NCI-H146 (cell line): ENCODE results near the gene CDH4.
A peak's percentile ranks its signal among the peaks of the same experiment; 100 is the strongest.

Experiments
- DNase-seq: peaks from one replicate; lab custom pipeline; 2025; lab: John Stamatoyannopoulos, UW

Gene CDH4

DNA sequence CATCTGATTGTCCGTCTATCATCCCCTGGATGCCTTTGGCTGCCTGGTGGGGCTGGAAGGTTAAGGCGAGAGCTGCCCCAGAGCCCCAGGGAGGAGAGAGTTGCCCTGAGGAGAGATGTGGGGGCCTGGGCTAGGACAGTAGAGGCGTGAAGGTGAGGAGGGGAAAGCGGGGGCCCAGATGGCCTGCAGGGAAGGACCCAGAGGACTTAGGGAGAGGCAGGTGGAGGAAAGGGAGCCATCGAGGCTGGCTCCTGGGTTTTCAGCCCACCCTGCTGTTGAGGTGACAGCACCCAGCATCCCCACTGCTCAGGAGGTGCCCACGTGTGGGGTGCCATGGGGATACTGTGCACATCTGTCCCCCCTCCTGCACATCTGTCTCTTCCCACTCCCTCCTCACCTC lies 539.9 kb downstream of the CDH4 start:
- DNase-seq: no peak

DNA sequence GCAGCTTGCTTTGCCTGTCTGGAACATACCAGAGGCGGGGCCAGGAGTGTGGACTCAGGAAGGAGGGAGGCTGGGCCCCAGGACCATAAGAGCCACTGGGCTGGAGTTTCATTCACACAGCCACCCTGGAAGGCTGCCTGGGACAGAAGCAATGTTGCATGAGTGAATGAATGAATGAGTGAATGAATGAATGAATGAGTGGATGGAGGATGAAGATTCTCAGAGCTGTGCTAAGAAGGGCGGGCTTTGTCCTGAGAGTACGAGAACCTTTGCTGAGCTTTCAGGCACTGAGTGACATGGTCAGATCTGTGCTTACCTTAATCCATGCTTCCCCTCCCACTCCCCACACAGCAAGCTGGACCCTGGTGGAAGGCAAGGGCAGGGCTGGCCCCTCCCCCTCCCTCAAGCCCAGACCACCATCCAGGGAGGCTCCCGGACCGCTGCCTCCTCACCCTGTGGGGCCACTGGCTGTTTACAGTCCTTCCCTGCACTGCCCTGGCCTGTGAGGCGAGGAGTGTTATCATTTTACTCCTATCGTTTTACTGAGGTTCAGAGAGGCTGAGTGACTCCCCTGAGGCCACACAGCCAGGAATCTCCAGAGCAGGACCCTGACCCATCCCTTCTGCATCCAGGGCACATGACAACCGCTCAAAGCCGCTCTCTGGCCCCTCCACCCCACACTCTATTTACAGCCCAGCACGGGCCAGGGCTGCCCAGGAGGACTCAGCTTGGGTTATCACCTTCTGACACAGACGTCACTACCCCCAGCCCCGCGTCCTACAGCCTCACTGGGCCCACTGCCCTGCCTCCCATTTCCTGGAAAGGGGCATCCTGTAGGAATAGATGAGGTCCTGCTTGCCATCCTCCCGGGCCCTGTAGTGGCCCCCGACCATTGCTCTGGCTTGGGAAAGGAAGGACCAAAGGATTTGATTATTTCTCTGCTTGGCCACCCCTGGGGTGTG lies 543.9 kb downstream of the CDH4 start:
- no peak for DNase-seq

DNA sequence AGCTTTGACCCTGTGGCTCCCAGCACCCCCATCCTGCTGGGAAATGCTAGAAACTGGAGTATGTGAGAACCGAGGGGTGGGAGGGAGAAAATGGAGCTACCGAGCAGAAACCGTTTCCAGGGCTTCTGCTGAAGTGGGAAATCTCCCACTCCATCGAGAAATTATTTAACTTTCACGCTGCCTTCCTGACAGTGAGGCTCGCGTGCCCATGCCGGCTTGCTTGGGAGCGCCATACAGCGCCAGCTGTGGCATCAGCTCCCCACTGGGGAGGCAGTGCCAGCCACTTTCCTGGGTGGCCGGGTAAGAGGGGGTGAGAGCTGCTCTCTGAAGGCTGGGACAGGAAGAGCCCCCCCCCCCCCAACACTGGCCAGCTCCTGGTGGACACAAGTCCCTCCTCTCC lies 544.7 kb downstream of the CDH4 start:
- DNase-seq: no peak

DNA sequence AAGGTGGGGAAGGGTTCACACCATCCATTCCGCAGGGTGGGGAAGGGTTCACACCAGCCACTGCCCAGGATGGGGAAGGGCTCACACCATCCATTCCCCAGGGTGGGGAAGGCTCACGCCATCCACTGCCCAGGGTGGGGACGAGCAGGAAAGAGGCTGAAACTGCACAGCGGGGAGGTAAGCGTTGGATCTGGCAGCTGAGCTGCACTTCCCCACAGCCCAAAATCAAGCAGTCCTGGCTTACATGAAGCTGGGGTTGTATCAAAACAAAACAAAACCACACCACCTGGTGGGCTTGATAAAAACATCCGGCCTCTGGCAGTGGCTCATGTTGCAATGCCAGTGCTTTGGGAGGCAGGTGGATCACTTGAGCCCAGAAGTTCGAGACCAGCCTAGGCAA lies 545.1 kb downstream of the CDH4 start:
- no peak for DNase-seq

DNA sequence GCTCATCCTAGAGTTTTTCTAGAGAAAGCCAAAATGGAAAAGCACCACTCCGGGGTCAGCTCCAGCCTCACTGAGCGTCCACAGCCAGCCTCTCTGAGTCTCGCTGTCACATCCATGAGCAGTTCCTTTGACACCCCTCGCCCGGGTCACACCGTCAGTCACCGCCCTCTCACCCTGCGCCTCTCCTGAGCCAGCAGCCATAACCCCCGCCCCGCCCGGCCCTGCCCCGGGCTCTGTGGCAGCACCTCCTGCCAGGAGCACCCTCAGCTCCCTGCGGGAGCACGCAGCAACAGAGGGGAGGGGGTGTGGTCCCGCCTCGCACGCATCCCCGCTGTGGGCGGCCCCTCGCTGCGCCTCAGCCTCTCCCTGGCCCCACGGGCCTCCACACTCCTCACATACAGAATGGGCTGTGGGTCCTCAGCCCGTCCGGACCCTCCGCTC lies 545.9 kb downstream of the CDH4 start:
- no peak for DNase-seq

DNA sequence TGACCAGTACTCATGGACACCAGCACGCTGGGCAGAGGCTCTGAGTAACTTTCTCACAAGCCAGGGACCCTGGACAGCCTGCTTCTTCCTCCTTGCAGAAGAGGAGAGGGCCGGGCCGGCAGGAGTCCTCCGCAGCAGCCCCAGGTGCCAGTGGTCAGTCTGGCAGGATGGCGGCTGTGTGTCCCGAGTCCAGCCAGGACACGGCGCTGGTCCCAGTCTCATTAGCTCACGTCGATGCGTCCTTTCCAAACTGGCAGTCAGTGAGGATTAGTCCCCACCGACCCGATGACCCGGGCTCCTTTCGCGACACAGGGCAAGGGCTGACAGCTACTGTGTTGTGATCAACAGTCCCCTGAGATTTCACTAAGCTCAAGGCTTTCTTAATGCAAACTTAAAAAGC lies 546.6 kb downstream of the CDH4 start:
- DNase-seq: no peak

DNA sequence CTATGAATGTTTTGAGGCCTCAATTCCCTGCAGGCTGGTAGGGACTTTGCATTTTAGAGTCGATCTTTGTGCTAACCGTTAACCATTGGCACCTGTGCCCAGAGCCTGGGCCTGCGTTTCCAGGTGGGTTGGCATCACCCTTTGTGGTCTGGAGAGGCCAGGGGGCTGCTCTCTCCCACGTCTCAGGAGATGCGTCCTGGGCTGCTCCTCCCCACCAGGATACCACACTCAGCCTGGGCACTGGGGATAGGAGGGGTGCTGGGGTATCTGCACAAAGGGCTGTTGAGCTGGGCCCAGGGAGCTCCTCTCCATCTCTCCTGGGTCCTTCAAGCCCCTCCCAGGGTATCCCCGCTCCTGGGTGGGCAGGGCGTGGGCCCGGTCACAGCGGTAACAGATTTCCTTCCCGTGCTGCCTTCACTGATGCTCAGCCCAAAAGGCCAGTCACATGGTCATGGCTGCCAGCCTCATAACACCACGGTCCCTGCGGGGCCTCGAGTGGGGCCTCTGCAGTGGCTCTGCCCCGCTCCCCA lies 547.4 kb downstream of the CDH4 start:
- no peak for DNase-seq

DNA sequence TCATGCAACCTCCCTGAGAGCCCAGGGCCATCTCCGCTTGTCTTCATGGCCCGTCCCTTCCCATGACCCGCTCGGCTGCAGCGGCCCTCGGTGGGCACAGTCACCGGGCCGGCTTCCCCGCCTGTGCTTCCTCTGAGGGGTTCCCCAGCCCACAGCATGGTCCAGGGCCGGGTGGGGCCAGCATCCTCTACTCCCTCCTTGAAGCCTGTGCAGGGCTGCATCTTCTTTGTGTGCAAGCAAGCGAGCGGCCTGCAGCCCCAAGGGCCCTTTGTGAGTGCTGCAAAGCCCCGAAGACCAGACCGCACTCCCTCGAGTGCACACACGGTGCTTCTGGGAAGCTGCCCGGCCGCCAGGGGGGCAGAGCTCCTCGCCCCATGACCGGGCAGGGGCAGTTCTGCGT lies 547.9 kb downstream of the CDH4 start:
- no peak for DNase-seq

DNA sequence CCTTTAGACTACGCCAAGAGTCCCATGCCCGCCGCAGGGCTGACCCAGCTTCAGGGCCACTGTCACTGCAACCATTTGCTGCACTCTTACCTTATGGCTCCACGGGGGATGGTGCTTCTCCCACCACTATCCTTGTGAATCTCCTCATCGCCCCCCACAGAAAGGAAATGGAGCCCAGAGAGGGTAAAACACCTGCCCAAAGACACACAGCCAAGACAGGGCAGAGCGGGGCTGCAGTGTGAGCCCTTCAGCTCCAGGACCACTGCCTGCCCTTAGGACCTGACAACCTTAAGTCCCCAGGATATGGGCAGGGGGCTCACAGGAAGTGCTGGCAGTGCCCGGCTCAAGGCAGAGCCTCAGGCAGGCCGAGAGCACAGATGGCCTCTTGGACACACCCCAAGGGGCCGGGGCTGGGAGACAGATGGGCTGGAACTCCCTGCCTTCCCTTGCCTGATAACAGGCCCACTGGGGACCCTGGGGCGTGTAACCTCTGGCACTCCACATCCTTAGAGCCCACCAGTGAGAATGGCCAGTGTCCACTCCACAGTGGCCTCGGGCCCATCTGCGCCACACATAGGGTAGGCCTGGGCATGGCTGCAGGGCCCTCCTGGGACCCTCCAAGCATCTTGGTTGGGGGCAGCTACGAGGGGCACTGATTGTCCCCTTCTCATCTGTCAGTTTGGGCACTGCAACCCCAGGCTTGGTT lies 548.5 kb downstream of the CDH4 start:
- DNase-seq: no peak

DNA sequence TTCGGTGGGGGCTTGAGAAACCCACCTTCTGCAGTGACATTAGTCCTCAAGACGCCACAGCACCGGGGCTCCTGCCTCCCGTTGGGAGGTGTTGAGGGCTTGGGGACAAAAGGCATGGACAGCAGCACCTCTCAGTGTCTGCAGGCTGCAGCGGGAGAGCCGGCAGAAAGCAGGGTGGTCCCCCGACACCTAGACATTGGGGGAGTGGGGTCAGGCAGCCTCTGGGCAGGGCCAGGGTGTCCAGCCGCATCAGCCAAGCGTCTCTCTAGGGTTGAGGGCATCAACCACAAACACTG lies 549.0 kb downstream of the CDH4 start:
- no peak for DNase-seq

DNA sequence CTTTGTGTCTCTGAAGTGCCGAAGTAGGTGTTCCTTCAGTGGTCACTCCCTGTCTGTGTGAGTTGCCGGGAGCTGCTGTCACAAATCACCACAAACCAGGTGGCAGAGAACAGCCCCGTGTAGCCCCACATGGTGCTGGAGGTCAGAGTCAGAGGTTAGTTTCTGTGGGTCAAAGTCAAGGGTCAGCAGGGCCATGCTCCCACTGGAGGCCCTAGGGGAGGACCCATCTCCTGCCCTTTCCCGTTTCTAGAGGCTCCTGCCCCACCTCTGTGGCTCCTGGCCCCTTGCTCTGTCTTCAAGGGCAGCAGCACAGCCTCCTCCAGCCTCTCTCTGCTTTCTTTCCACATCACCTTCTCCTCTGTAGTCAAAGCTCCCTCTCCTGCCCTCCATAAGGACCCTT lies 549.4 kb downstream of the CDH4 start:
- DNase-seq: no peak

DNA sequence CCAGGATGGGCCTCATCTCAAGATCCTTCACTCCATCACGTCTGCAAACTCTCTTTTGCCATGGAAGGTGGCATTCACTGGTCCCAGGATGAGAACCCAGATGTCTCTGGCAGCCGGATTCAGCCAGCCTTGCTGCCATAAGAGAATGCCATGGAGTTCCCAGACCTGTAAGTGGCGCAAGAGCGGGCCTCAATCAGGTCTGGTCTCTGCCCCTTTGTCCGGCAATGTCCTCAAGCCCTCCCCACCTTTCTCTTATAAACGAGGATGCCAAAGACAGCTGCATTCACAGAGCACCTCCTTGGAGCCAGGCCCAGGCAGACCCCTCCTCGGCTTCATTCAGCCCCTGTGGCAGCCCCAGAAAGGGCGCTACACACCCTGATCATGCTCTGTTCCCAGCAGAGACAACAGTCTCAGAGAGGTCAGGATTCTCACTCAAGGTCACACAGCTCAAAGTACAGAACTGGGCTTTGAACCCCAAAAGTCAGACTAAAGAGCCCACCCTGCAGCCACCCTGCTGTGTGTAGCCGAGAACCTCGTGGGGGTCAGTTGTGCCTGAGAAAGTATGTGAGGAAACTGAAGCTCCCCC lies 549.9 kb downstream of the CDH4 start:
- DNase-seq: no peak

DNA sequence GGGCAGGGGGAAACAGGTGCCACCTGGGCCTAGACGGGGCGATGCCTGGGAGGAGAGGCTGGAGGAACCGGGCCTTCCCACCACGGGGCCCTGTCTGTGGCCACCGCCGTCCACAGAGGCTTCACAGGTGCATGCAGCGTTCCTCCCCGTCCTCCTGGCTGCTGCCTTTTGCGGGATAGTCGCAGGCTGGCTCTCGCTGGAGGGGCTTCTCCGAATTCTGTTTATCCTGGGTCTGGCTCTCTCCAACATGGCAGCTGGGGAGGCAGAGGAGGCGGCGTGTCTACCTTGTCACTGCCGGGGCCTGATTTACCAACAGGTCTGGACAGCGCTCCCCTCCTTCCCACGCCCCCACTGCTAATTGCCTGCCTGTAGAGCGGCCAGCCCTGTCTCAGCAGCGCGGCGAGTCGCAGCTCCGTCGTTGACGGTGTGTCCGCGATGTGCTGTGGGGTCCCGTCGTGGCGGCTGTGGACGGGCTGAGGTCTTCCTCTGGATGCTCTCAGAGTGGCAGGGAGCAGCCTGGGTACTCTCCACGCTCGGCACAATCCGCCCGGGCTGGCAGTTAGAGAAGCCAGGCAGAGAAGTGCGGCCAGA lies 550.8 kb downstream of the CDH4 start:
- DNase-seq: no peak

DNA sequence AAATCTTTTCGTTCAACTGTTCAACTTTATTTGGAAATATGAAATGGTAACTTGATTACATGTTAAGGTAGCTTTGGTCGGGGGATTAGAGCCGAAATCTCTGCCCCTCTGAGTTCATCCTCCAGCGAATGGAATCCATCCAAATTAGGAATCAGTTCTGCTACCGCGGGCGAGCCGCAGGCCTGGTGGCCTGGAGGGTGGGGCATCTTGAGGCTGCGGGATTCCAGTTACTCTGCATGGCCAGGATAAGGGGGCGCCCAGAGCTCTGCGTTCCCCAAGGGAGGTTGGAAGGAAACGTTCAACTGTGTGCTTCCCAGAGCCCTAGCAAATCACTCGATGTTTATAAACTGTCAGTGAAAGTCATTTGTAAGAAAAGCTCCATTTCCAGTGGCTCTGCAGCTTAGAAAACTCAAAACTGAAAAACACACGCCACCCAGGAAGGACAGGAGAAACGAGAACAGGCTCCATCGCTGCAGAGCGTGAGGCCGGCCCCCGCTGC lies 551.4 kb downstream of the CDH4 start:
- no peak for DNase-seq

DNA sequence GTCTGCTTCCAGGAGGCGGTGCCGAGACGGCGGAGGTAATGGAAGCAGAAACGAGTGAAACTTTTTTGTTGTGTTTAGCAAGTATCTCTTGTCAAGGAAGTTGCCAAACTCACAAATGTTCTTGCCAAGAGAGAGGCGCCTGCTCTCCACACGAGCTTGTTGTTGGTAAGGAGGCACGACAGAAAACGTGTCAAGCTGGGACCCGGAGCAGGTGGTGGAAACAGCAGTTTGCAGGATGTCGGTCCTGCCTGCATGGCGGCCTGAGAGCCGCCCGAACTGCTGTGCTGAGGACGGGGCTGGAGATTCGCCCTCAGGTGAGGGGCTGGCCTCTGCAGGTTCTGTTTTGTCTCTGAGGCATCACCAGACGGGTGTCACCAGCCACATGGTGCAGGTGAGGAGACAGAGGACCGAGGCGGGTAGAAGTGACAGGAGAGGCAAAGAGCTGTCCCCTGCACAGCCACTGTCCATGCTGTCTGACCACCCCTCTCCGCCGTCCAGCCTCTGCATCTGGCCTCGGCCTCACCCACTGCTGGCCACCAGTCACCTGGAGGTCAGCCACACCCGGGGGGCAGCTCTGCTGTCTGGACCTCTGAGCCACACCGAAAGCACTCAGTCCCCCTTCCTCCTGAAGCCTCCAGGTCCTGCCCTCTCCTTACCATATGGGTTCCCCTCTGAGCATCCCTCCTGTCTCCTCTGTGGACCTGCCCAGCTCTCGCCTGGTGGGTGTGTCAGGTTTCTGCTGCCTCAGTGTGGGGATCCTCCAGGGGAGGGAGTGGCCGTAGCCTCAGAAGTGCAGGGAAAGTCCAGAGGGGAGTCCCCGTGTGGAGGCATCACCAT lies 552.1 kb downstream of the CDH4 start:
- DNase-seq: no peak

DNA sequence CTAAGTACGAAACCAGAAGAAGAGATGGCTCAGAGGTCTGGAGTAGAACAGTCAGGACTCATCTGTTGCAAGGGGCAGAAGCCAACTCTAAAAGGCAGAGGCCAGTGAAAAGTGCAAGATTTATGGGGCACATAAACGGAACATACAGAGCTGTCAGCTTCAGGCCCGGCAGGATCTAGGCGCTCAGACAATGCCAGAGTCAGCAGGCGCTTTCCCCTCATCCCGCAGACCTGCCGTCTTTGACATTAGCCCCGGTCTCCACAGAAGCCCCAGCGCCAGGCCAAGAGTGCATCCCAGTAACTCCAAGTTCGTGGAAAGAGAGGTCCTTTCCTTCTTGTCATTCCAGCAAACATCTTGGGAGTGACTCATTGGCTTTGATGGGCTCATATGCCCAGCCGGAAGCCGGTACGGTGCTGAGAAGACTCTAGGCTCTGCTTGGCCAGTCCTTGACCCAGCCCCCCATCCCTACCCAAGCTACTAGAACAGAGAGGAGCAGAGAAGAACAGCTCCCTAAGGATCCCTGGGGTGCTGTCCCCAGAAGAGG lies 552.8 kb downstream of the CDH4 start:
- no peak for DNase-seq

DNA sequence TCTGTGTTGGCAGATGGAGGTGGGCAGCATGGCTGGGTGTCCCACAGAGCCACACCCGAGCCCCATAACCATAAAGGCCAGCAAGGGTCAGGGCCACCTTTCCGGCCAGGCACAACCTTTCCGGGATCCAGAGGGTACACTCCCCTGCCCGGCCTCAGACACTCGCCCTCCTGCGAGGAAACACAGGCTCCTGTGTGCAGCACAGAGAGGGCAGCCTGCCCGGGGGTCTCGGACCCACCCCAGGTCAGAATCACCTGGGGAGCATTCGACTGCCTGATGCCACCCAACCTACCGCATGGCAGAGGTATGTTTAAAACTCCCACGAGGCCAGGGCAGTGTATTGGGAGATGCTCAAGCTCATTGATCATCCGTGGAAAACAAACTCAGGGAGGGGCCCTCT lies 553.3 kb downstream of the CDH4 start:
- no peak for DNase-seq

DNA sequence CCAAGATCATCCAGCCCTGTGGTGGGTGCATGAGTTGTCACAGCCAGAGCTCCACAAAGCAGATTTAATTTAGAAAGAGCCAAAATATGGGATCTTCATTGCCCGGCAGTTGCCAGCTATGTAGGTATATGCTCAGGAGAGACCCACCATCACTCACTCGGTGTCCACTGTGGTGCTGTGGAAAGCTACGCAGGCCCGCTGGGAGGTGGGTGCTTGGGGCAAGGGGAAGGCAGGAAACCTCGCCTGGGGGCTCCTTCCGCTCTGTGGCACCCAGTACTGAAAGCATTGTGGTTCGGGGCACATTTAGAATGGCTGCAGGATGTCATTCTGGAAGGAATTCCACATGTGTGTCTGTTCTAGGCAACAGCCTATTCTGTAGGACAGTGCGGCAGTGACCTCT lies 553.7 kb downstream of the CDH4 start:
- DNase-seq: no peak

DNA sequence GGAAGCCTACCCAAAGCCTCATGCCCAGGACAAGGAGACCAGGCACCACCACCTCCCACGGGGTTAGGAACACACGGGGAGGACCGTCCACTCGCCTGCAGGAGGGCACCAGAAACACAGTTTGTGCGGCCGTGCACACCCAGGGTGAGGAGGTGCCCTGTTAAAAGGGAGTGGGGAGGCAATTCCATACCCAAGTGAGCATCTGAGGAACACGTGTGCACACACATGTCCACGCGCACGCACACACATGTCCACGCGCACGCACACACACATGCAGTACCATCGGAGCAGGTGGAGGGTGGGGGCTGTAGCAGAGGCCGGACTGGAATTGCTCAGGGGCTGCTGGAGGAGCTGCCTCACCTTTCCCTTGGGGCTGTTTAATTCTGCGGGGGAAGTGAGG lies 554.3 kb downstream of the CDH4 start:
- DNase-seq: no peak

DNA sequence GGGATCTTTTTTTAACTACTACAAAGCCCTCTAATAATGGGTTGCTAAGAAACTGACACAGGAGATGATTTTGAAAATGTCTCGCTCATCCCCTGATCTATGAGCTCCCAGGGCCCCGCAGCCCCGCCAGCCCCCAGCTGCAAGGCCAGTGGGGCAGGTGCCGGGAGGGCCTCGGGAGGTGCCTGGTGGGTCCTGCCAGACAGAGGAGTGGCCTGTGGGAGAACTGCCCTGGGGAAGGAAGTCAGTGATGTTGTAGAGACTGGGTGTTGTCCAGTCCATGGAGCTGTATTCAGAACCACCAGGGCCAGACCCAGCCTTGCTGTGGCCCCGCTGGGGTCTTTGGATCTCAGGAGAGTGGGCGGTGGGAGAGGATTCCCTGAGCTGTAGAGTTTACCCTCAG lies 554.9 kb downstream of the CDH4 start:
- no peak for DNase-seq

DNA sequence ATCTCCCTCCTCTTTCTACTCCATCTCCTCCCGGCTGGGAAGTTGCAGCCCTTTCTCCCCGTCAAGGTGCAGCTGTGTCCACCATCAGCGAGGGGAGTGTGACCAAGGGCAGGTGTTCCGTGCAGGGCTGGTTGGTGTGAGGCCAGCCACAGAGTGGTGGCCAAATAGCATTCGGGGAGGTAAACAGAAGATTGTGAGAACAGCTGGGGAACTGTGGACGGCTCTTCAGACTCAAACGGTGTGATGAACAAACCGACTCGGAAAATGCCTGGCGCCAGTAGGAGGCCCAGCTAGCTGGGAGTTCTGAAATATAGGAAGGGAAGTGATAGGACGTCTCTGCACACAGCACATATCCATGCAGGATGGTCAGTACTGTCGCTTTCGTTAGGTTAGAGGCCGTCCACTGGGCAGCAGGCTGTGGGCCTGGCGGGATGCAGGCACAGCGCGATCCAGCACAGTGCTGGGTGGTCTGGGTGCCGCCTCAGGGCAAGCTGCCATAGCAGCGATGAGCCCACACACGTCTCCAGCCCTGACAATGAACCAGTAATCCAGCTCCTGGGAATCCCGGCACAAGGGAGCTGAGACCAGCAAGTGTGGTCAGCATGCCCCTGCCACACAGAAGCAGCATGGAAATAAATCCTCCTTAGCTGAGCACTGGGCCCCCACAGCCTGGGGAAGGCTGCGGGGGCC lies 555.6 kb downstream of the CDH4 start:
- DNase-seq: peak; percentile 9
